Common myeloid progenitor, CD34-positive (primary cell): ENCODE data around the gene APOE.
A peak's percentile ranks its signal among the peaks of the same experiment; 100 is the strongest.

Experiments used
- CTCF ChIA-PET: fragments of 350-600 bp; sonication (Branson Sonifier 250); formaldehyde crosslinking; loops from one replicate; lab custom pipeline; 2021; ENCODE audit warnings: antibody characterized with exemption; lab: Charles Lee
- POLR2A ChIA-PET: fragments of 350-600 bp; sonication (Branson Sonifier 250); formaldehyde crosslinking; loops from one replicate; lab custom pipeline; 2021; ENCODE audit warnings: antibody characterized with exemption; lab: Charles Lee
- DNase-seq, 3 donors: peaks; one replicate each; pipeline versions ENCODE4 v3.0.0 to v3.0.0-alpha.2; 2013
- H3K27ac ChIP-seq, 2 experiments: 1 replicate in 1 of 2; 2 replicates in 1 of 2; pipeline ENCODE4 v1.7.0; 2013; ENCODE audit warnings: inconsistent platforms in 2 of 2, low read length in 2 of 2, mild to moderate bottlenecking in 2 of 2, low read depth in 1 of 2, moderate library complexity in 1 of 2; ENCODE audit not compliant: severe bottlenecking in 2 of 2, insufficient read depth in 1 of 2, poor library complexity in 1 of 2
- H3K27me3 ChIP-seq, 5 experiments: replicated peaks in 2 of 5; 1 replicate in 3 of 5; 2 replicates in 2 of 5; pipeline versions ENCODE4 v1.6.1 to v1.7.0; 2013; ENCODE audit warnings: low read length in 4 of 5, mild to moderate bottlenecking in 2 of 5, moderate library complexity in 2 of 5, inconsistent platforms in 1 of 5; ENCODE audit not compliant: insufficient read depth in 5 of 5, control insufficient read depth in 4 of 5
- H3K36me3 ChIP-seq, 4 experiments: 1 replicate in 2 of 4; 2 replicates in 2 of 4; pipeline versions ENCODE4 v1.6.1 to v1.7.0; 2013; ENCODE audit warnings: low read length in 3 of 4, control low read depth in 1 of 4, mild to moderate bottlenecking in 1 of 4; ENCODE audit not compliant: control insufficient read depth in 4 of 4, insufficient read depth in 4 of 4
- H3K4me1 ChIP-seq, 4 experiments: 1 replicate in 3 of 4; 2 replicates in 1 of 4; pipeline versions ENCODE4 v1.6.1 to v1.7.1; 2013; ENCODE audit warnings: low read length in 3 of 4, mild to moderate bottlenecking in 3 of 4, control low read depth in 1 of 4, inconsistent platforms in 1 of 4, moderate library complexity in 1 of 4; ENCODE audit not compliant: control insufficient read depth in 4 of 4, insufficient read depth in 4 of 4; ENCODE audit errors: control extremely low read depth in 1 of 4
- H3K4me3 ChIP-seq, 7 experiments: 1 replicate in 4 of 7; 2 replicates in 3 of 7; pipeline versions ENCODE4 v1.5.1 to v1.7.0; 2013; ENCODE audit warnings: mild to moderate bottlenecking in 7 of 7, low read length in 6 of 7, moderate library complexity in 6 of 7, inconsistent platforms in 2 of 7, low read depth in 2 of 7, control low read depth in 1 of 7; ENCODE audit not compliant: insufficient read depth in 4 of 7, control insufficient read depth in 1 of 7; ENCODE audit errors: extremely low read depth in 1 of 7
- H3K9me3 ChIP-seq, 5 experiments: 1 replicate in 4 of 5; 2 replicates in 1 of 5; pipeline versions ENCODE4 v1.6.1 to v1.7.1; 2013; ENCODE audit warnings: low read length in 4 of 5, mild to moderate bottlenecking in 2 of 5, inconsistent platforms in 1 of 5, low read depth in 1 of 5, moderate library complexity in 1 of 5; ENCODE audit not compliant: control insufficient read depth in 4 of 5, insufficient read depth in 2 of 5; ENCODE audit errors: control extremely low read depth in 1 of 5
- WGBS: methylation state at CpG from one replicate; pipeline ENCODE4 v1.1.5; 2013; ENCODE audit not compliant: insufficient coverage; 5-methylcytosine and 5-hydroxymethylcytosine counted together

The APOE gene

GRCh38 chr19:44931541-44931940 lies 25.9 kb downstream of the APOE start:
- ChIA-PET CTCF (no interaction called here), POLR2A (no interaction called here)
- no peak for DNase-seq
- Histone ChIP-seq H3K4me3 (no peak overlapping the region), H3K36me3 (no peaks in the 10 kb centered on the region), H3K27me3 (no peaks in the 10 kb centered on the region), H3K9me3 (no peaks in the 10 kb centered on the region), H3K27ac (no peak overlapping the region), H3K4me1 (peaks cover 0 to 14% (median 10%) of the 10 kb centered on the region in 4 experiments)
- WGBS, result 100% methylated on average over 1 of the region's 4 CpGs

GRCh38 chr19:44939668-44940067 lies 34.1 kb downstream of the APOE start:
- H3K4me3 ChIP-seq, result no peak overlapping the region
- DNase-seq, result no peak
- no peaks in the 10 kb centered on the region for H3K27me3 ChIP-seq
- H3K36me3 ChIP-seq, result no peaks in the 10 kb centered on the region
- ChIA-PET CTCF (no interaction called here), POLR2A (no interaction called here)
- peaks cover 0 to 12% (median 6%) of the 10 kb centered on the region in 4 experiments for H3K4me1 ChIP-seq
- H3K9me3 ChIP-seq, result no peaks in the 10 kb centered on the region
- no peak overlapping the region for H3K27ac ChIP-seq
- 100% methylated on average over 3 of the region's 5 CpGs for WGBS

GRCh38 chr19:44942067-44942571 lies 36.5 kb downstream of the APOE start, which contains the start of gene APOC4:
APOC4 (plus strand) TSS chr19:44942237; CDS start chr19:44942278, 41 bp downstream.
- WGBS, result 96% methylated on average over 10 of the region's 14 CpGs
- ChIA-PET CTCF (no interaction called here), POLR2A (no interaction called here)
- H3K9me3 ChIP-seq, result no peaks in the 10 kb centered on the region
- no peaks in the 10 kb centered on the region for H3K27me3 ChIP-seq
- H3K4me3 ChIP-seq, result no peak within 1 kb of the TSS
- no peak within 1 kb of the TSS for H3K27ac ChIP-seq
- DNase-seq, result no peak
- no peaks in the 10 kb centered on the region for H3K36me3 ChIP-seq
- H3K4me1 ChIP-seq, result peaks cover 0 to 12% (median 6%) of the 10 kb centered on the region in 4 experiments

GRCh38 chr19:44943801-44944249 lies 38.2 kb downstream of the APOE start:
- 22% methylated on average over 8 of the region's 10 CpGs for whole genome bisulfite sequencing
- peak; percentile 14 to 71 (median 59) for DNase-seq
- H3K27me3 ChIP-seq, result no peaks in the 10 kb centered on the region
- H3K27ac ChIP-seq, result no peak overlapping the region
- no peaks in the 10 kb centered on the region for H3K9me3 ChIP-seq
- no peaks in the 10 kb centered on the region for H3K36me3 ChIP-seq
- ChIA-PET POLR2A (no interaction called here), CTCF (no interaction called here)
- H3K4me3 ChIP-seq, result no peak overlapping the region
- H3K4me1 ChIP-seq, result peaks cover 0 to 12% (median 6%) of the 10 kb centered on the region in 4 experiments

- WGBS, result 88% methylated on average over 12 of the region's 13 CpGs
- no peak for DNase-seq
- H3K27ac ChIP-seq, result no peak overlapping the region
- H3K9me3 ChIP-seq, result no peaks in the 10 kb centered on the region
- peaks cover 0 to 12% (median 0%) of the 10 kb centered on the region in 4 experiments for H3K36me3 ChIP-seq
- no peaks in the 10 kb centered on the region for H3K27me3 ChIP-seq
- no peak overlapping the region for H3K4me3 ChIP-seq
- H3K4me1 ChIP-seq, result peaks cover 0 to 12% (median 6%) of the 10 kb centered on the region in 4 experiments
- ChIA-PET POLR2A (no interaction called here), CTCF (no interaction called here)
Observed at GRCh38 chr19:44947041-44947581, 41.5 kb downstream of the APOE start.

- 60% methylated on average over 1 of the region's 5 CpGs for WGBS
Observed at GRCh38 chr19:44948237-44948636, 42.6 kb downstream of the APOE start.

GRCh38 chr19:44948763-44949374 lies 43.3 kb downstream of the APOE start:
- DNase-seq, result no peak
- Histone ChIP-seq H3K27me3 (no peaks in the 10 kb centered on the region), H3K27ac (no peak overlapping the region), H3K4me3 (no peak overlapping the region), H3K9me3 (no peaks in the 10 kb centered on the region), H3K36me3 (peaks cover 0 to 12% (median 0%) of the 10 kb centered on the region in 4 experiments), H3K4me1 (peaks cover 0 to 12% (median 4%) of the 10 kb centered on the region in 4 experiments)
- ChIA-PET CTCF (interaction anchor here (2.2 to 10.4 kb wide), 3 partner anchors 37 to 54 kb away, joined by 7 to 102 read pairs (median 72); partner anchors contain the start of genes APOC1 and APOE), POLR2A (no interaction called here)
- WGBS, result 97% methylated on average over 5 of the region's 5 CpGs

More at GRCh38 chr19:44948237-44948636, 42.6 kb downstream of the APOE start:
- Histone ChIP-seq H3K27ac (no peak overlapping the region), H3K36me3 (peaks cover 0 to 12% (median 0%) of the 10 kb centered on the region in 4 experiments), H3K27me3 (no peaks in the 10 kb centered on the region), H3K4me1 (peaks cover 0 to 12% (median 6%) of the 10 kb centered on the region in 4 experiments), H3K9me3 (no peaks in the 10 kb centered on the region), H3K4me3 (no peak overlapping the region)
- POLR2A ChIA-PET, result no interaction called here
- no peak for DNase-seq
- CTCF ChIA-PET, result interaction anchor here (0.7 to 10.4 kb wide), 2 partner anchors 39 to 45 kb away, joined by 4 to 102 read pairs; partner anchors contain the start of gene APOE
